Left renal pelvis (tissue), 4 donors: ENCODE measurements around the gene IQCF5. TPM values are rescaled to one million over a fixed set of nuclear protein-coding genes. Genes with fewer than 3 reads are reported as not detected.
"Not testable (repeated sequence)": the region's sequence is repeated elsewhere in the genome, so short reads cannot be mapped to it uniquely, and the experiment has no call there.

Source experiments
- DNase-seq, 4 donors: peaks; one replicate each; pipeline ENCODE4 v3.0.0-alpha.2; 2013; ENCODE audit warnings: low read depth in 4 of 4, low spot score in 3 of 4
- polyA plus RNA-seq, 4 donors: library from polyadenylated mRNA; unstranded; fragments of 120-200 nt; gene quantifications; one replicate each; pipeline ENCODE4 v1.2.1, GENCODE V29; 2013; ENCODE audit not compliant: insufficient read length in 4 of 4

IQCF5 gene
- polyA plus RNA-seq, result not detected

DNA sequence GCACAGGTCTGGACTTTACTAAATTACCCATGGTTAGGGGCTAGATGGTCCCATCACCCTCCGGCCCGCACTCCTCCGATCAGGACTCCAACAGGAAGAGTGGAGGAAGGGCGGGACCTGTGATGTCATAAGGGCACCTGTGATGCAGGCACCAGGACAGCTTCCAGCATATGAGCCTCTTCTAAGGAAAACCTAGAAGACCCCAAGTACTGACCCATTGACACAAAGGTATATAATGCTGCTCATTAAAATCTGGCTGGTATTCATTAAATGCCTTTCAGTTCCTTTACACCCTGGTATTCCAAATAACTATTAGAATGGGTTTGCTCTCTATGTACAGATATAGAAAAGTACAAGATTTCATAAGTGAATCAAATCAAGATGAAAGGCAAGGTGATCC lies at the start of gene IQCF5:
TSS of gene IQCF5 (minus strand) at position 101 of the 400 bp plus-strand sequence. CDS start at position 31, 70 bp downstream.
- no peak for DNase-seq

DNA sequence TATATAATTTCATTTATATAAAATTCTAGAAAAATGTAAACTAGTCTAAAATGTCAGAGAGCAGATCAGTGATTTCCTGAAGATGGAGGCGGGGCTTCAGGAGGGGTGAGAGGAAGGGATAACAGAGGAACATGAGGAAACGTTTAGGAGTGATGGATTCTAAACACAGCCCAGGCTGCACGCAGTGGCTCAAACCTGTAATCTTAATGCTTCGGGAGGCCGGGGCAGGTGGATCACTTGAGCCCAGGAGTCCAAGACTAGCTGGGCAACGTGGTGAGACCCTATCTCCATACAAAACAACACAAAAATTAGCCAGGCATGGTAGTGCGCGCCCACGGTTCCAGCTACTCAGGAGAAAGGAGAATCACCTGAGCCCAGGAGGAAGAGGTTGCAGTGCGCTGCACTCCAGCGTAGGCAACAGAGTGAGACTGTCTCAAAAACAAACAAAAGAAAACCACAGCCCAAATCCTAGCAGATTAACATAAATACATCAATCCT lies 45.7 kb upstream of the IQCF5 start:
- no peak for DNase-seq

DNA sequence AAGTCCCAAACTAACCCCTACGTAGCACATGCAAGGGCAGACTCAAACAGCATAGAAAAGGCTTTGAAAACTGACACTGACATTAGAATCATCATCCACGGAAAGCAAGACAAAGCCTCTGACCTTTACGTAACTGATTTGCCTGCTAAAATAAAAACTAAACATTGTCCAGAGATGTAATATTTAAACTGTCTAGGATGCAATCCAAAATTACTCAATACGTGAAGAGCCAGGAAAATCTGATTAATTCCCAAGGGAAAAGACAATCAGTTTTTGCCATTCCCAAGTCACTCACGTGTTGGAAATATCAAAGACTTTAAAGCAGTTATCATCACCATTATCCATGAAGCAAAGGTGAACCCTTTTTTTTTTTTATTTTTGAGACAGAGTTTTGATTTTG lies 41.0 kb upstream of the IQCF5 start:
- DNase-seq, result no peak

DNA sequence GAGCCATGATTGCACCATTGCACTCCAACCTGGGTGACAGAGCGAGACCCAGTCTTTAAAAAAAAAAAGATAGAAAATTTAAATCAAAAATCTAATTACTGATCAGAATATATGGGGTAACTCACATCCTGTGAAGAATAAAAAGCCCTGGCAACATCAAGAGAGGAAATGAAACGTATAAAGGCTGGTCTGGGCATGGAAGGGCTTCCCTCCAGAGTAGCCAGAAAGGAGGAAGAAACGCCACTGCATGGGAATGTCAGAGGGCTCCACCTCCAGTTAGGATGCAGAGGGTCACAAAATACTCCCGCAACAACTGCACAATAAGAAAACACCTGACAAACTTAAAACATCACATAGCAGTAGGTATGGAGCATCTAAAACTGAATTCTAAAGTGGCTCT lies 32.6 kb upstream of the IQCF5 start:
- no peak for DNase-seq

DNA sequence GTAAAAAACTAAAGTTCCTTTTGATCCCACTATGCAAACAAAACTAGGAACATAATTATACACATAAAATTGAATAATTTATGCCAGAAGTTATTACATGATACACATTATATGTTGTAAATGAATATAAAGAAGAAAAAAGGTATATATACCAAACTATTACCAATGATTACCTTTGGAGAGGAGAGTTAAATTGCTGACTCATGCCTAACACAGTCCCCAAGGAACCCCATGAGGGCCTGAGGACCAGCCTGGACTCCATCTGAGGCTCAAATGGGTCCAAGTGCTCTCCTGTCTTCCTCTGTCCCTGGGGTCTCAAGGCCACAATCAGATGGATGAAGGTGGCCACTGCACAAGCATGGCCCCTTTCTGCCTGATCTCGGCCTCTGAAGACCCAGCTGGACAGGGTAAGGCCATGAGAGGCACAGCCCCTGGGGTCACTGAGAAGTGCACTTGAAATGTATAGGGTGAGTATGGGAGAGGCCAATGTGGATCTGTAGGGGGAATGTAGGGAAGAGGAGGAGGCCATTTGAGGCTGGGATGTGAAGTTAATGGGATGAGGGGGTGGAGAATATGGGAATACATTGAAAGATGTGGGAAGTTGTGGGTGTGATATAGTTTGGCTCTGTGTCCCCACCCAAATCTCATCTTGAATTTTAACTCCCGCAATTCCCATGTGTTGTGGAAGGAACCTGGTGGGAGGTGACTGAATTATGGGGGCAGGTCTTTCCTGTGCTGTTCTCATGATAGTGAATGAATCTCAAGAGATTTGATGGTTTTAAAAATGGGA lies 28.8 kb upstream of the IQCF5 start:
- no peak for DNase-seq

DNA sequence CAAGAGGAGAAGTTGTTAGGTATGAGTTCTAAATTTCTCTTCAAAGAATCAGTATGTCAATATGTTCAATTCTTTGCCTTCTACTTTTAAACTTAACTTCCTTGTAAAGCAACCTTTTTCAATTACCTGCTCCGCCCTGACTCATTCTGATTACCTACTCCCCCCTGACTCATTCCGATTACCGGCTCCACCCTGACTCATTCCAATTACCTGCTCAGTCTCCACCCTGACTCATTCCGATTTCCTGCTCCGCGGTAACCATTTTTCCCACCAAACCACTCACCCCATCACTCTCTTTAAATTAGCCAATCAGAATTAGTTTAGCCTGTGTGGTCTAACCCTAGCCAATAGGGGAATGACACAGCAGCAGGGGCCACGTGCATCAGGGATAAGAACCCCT lies 27.0 kb upstream of the IQCF5 start:
- DNase-seq, result not testable (repeated sequence)

DNA sequence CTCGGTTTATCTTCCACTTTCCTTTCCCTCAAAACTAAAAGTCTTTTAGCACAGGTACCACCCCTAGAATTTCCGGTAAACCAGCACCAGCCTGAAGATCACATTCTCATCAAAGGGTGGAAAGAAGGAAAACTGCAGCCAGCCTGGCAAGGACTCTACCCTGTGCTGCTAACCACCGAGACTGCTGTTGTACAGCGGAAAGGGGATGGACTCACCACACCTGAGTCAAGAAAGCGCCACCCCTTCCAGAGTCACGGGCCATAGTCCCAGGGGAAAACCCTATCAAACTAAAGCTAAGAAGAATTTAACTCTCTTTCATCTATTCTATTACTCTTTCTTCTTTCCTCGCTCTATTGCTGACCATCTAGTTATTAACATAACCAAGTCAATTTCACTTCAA lies 24.6 kb upstream of the IQCF5 start:
- not testable (repeated sequence) for DNase-seq

DNA sequence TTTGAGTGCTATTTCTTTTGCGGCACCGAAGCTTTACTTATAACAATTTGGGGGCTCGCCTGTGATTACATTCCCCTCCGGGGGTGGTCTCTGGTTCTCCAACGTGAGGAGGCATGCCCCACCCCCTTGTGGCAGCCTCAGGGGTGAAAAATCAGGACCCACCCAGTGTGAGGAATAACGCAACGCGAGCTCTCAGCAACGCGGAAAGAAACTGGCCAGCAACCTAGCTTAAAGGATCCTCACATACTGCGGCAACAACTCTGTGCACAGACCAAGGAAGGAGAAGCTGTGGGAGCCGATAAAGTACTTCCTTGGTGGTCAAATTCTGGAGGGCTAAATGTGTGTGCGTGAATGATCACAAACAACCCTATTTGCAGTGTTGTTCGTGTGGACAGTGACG lies 22.0 kb upstream of the IQCF5 start:
- no peak for DNase-seq

DNA sequence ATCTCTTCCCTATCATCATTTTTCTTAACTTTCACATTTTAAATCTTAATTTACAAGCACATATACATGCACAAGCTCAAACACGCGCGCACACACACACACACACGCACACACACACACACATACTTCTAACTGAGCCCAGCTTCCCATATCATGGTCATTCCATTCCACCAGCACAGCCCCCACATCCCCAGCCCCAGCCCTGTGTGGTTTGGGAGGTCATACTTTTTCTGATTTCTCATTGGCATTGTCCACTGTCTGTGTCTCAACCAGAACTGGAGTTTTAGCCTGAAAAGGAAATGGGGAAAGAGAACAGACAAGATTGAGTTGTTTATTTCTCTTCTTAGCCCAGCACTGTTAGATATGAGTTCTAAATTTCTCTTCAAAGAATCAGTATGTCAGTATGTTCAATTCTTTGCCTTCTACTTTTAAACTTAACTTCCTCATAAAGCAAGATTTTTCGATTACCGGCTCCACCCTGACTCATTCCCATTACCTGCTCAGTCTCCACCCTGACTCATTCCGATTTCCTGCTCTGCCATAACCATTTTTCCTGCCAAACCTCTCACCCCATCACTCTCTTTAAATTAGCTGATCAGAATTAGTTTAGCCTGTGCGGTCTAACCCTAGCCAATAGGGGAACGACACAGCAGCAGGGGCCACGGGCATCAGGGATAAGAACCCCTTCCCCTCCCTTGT lies 21.4 kb upstream of the IQCF5 start:
- no peak for DNase-seq

DNA sequence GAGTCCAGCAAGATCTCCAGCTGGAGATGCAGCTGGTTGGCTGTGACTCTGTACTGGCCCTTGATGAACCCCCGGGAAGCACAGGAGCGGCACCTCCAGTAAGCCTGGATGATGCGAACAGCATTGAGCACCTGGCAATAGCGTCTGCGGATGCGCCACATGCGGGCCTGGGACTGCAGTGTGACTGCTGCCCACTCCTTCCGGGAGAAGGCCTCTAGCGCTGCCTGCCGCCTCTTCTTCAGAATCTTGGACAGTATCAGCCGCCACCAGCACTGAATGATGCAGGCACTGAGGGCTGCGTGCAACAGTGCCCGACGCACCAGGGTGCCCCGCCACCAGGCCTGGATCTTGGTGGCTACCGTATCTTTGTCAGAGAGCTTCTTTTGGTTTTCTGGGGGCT lies 19.5 kb upstream of the IQCF5 start:
- no peak for DNase-seq

DNA sequence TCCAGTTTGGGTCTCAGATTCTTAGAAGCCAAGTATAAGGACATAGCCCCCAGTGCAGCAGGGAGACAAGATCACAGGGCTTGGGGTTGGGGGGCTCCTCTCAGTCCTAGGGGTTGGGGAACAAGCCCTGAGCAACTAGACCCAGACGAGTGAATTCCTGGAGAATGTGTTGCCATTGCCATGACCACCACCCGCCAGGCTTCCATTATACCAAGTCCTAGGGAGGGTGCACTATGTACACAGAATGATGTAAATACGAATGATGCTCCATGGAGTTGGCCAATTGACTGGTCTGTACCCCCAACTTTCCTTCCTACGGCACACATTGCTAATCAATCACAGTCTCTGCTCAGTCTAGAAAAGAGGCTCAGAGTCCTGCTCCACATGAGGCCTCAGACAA lies 19.0 kb upstream of the IQCF5 start:
- no peak for DNase-seq

DNA sequence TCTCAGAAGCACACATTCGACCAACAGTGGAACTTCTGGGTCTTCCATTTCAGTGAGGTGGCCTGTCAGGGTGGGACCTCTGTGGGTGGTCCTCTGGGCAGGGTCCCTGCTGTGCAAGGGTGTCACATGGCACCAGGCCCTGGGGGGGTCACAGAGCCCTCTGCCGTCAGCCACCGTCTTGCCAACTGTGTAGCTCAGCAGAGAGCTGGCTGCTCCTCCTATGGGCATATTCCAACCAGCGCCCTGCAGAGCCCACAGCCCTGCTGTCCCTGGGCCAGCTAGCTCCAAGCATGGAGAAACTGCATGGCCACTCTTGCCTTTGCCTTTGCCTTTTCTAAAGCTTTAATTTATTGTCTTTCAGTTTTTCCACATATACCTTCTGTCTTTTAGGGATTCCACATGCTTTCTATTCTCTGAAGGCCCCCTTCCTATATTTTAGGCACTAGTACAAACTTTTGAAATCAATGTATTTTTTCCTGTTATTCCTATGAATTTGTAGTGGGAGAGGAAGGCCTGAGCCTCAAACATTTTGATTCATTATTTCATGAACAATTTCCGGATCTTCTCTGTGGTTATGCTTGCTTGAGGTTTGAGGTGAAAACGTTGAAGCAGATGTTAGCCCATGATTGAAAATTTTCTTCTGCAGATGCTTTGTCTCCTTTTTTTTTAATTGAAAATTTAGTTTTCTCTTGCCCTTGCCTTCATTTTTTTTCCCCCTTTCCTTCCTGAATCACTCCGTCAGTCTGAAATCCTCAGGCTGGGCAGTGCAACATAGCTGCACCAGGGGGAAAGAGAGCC lies 16.0 kb upstream of the IQCF5 start:
- DNase-seq, result no peak

DNA sequence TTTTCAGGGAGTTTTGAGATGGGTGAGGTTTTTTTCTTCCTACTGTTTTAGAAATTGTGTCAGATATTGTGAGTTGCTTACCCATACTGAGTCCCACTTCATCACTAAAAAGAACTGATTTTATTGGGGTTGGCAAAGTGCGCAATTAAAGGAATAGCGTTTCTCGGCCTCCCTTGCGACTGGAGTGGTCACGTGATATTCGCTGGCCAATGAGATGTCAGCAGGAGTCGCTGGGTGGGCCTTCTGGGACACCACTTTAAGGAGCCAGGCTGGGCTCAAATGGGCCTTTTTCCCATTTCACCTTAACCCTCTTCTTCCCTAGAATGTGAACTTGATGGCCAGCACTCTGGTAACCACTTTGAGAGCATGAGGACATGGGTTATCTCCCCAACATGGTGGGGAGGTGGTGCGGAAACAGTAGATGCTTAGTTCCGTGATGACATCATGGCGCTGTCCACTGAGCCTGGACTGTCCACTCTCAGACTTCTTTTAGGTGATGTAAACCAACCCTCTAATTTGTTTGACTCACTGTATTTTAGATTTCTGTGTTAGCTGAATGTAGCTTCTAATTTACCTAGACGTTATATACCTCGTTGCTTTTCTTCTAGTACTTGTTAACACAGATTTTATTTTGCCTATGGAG lies 13.2 kb upstream of the IQCF5 start:
- no peak for DNase-seq

DNA sequence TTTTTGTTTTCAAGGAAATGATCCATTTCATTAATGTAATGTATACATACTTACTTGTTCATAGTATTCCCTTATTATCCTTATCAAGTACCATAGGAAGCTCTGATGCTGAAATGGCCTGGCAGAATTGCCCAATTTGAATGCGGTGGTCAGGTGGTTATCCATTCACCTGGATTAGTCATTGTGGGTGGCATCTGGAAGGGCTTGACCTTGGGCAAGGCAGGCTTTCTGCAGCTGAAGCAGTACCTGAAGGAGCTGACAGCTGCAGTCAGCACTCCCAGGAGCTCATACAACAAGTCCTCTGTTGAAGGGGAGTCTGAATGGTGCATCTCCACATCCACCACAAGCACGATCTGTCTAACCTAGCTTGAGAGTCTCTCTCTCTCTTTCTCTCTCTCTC lies 12.2 kb upstream of the IQCF5 start:
- no peak for DNase-seq

DNA sequence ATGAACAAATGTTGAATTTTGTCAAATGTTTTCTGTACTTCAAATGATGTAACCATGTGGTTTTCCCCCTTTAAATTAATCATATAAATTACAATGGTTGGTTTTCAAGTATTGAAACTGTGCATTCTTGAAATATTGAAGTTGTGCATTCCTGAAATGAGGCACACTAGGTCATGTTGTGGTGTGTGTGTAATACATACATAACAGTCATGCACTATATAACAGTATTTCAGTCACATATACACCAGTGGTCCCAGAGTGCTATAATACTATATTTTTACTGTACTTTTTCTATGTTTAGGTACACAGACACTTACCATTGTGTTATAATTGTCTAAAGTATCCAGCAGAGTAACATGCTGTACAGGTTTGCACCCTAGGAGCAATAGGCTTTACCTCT lies 11.0 kb upstream of the IQCF5 start:
- no peak for DNase-seq

DNA sequence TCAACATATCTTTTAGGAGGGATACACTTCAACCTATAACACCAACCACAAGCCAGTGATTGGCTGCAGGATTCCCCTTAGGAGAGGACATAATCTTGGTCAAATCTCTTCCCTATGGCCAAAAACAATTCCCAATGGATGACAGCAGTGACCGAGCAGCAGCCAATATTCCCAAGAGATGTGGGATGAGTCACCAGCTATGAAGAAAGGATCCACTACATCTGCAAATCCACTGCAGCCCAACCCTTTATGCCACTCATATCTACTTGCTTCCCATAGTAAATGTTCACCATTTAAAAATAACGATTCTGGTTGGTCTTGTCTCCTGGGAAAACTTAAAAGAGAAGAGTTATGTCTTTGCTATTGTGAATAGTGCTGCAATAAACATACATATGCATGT lies 4.5 kb upstream of the IQCF5 start:
- DNase-seq, result no peak

DNA sequence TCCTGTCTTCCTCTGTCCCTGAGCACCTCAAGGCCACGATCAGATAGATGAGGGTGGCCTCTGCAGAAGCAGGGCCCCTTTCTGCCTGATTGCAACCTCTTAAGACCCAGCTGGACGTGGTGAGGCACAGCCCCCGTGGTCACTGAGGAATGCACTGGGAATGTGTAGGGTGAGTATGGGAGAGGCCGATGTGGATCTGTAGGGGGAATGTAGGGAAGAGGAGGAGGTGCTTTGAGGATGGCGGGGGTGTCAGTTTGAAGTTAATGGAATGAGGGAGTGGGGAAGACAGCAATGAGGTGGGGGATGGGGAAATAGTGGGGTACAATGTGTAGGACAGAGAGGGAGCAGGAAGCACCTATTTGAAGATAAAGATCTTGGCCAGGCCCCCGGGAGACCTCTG lies 785 bp upstream of the IQCF5 start:
- no peak for DNase-seq

DNA sequence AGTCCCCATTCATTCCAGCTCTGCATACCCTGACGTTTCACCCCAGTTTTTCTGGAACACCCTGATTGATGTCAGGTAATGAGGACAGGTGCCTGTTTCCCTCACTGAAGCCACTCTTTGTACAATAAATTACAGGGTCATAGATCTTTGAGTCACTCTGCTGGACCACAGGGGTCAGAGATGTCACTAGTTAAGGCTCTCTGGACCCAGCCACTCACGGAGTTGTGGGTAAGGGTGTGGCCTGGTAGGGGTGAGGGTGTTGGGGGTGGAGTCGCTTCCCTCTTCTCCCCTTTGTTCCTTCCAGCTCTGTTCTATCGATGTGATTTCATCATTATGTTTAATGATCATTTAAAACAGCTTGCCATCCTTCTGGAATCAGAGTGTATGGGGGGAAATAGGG lies 512 bp downstream of the IQCF5 start:
- no peak for DNase-seq

DNA sequence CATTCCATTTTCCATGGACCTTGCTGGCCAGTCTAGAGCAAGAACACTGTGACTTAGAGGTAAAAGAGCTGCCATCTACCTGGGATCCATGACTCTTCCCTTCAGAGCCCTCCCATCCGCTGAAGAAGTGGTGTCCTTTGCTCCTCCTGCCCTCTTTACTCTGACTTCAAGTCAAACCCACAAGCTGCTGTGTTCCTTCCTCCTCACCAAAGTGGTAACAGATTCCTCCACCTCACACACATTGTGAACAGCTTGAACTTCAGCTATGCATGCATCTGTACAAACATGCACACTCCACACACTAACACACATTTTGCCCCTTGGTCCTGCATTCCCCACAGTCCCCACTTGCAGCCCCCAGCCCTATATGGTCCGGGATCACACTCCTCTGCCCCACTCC lies 990 bp downstream of the IQCF5 start:
- DNase-seq, result no peak

DNA sequence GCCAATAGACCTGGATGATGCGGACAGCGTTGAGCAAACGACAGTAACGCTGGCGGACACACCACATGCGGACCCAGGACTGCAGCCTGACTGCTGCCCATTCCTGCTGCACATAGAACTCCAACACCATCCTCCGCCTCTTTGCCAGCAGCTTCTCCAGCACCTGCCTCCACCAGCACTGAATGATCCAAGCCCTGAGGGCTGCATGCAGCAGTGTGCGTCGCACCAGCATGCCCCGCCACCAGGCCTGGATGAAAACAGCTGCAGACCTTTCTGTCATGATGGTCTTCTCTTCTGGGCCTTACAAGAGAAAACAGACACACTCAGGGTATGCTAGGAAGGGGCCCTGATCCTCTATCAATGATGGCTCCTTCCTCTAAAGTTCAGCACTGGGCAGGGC lies 1.5 kb downstream of the IQCF5 start:
- DNase-seq, result no peak

DNA sequence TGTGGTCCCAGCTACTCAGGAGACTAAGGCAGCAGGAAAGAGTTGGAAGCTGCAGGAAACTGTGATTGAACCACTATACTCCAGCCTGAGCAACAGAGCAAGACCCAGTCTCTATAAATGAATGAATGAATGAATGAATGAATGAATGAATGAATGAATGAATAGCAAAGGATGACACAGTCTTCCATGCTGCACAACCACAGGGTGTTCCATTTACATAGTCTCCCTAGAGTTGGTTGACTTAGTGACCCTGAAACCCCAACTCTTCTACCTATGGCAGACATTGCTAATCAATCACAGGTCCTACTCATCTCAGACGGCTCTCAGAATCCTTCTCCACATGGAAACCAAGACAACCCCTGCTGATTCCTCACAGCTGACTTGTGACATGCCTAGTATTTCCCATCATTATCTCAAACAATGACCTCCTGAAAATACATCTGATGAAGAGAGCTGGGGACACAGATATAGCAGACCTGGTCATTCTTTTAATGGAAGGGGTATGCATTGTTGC lies 2.1 kb downstream of the IQCF5 start:
- no peak for DNase-seq
